ENCODE data around the gene WRAP53. TPM values are rescaled to one million over a fixed set of nuclear protein-coding genes. Genes with fewer than 3 reads are reported as not detected.
A peak's percentile ranks its signal among the peaks of the same experiment; 100 is the strongest.

WRAP53 gene
- total RNA-seq, 1 experiment from 2014 or later: 29.2 TPM

- no peak for DNase-seq (ENCODE audit: low read depth)
Measured at GRCh38 chr17:7740481-7741001, 52.3 kb downstream of the WRAP53 start.

GRCh38 chr17:7742729-7743128 lies 54.5 kb downstream of the WRAP53 start:
- no peak for DNase-seq (ENCODE audit: low read depth)

GRCh38 chr17:7744416-7744815 lies 56.1 kb downstream of the WRAP53 start:
- no peak for DNase-seq (ENCODE audit: low read depth)

- DNase-seq (ENCODE audit: low read depth): peak; percentile 91
Measured at GRCh38 chr17:7745748-7746470, 57.6 kb downstream of the WRAP53 start.

- no peak for DNase-seq (ENCODE audit: low read depth)
Measured at GRCh38 chr17:7747635-7748071, 59.4 kb downstream of the WRAP53 start.

- DNase-seq (ENCODE audit: low read depth): no peak
Measured at GRCh38 chr17:7748076-7748775, 59.9 kb downstream of the WRAP53 start.

- DNase-seq (ENCODE audit: low read depth): peak; percentile 90
Measured at GRCh38 chr17:7750321-7750821, 62.1 kb downstream of the WRAP53 start.

Other genes starting within 250 kb of the WRAP53 start
- 0.23 and 0.37 TPM in 2 replicates for gene FGF11, start 249.0 kb upstream of the WRAP53 start, total RNA-seq (2014; rRNA removed; shearing (Covaris generic))
- 6.0 and 7.9 TPM in 2 replicates for gene CHRNB1, start 243.4 kb upstream of the WRAP53 start, total RNA-seq (2014; rRNA removed; shearing (Covaris generic))
- 13.1 and 18.1 TPM in 2 replicates for gene ZBTB4, start 208.8 kb upstream of the WRAP53 start, total RNA-seq (2014; rRNA removed; shearing (Covaris generic))
- gene SLC35G6, start 207.0 kb upstream of the WRAP53 start, total RNA-seq (2014; rRNA removed; shearing (Covaris generic)): not detected in 2 replicates
- 43.4 and 44.6 TPM in 2 replicates for gene POLR2A, start 204.1 kb upstream of the WRAP53 start, total RNA-seq (2014; rRNA removed; shearing (Covaris generic))
- 3.2 and 5.6 TPM in 2 replicates for gene TNFSF12, start 139.4 kb upstream of the WRAP53 start, total RNA-seq (2014; rRNA removed; shearing (Covaris generic))
- gene TNFSF13, start 129.7 kb upstream of the WRAP53 start, total RNA-seq (2014; rRNA removed; shearing (Covaris generic)): 0.37 and 0.63 TPM in 2 replicates
- gene SENP3, start 126.6 kb upstream of the WRAP53 start, total RNA-seq (2014; rRNA removed; shearing (Covaris generic)): 138 and 141 TPM in 2 replicates
- gene CD68, start 108.8 kb upstream of the WRAP53 start, total RNA-seq (2014; rRNA removed; shearing (Covaris generic)): 55.2 and 75.8 TPM in 2 replicates
- gene MPDU1, start 104.6 kb upstream of the WRAP53 start, total RNA-seq (2014; rRNA removed; shearing (Covaris generic)): 148 and 177 TPM in 2 replicates
- gene SOX15, start 98.4 kb upstream of the WRAP53 start, total RNA-seq (2014; rRNA removed; shearing (Covaris generic)): 0.31 and 1.8 TPM in 2 replicates
- gene FXR2, start 73.6 kb upstream of the WRAP53 start, total RNA-seq (2014; rRNA removed; shearing (Covaris generic)): 54.4 and 60.7 TPM in 2 replicates
- 18.6 and 20.8 TPM in 2 replicates for gene SAT2, start 60.7 kb upstream of the WRAP53 start, total RNA-seq (2014; rRNA removed; shearing (Covaris generic))
- gene SHBG, start 58.3 kb upstream of the WRAP53 start, total RNA-seq (2014; rRNA removed; shearing (Covaris generic)): not detected in 2 replicates
- not detected in 2 replicates for gene ATP1B2, start 37.6 kb upstream of the WRAP53 start, total RNA-seq (2014; rRNA removed; shearing (Covaris generic))
- gene TP53, start 987 bp upstream of the WRAP53 start, total RNA-seq (2014; rRNA removed; shearing (Covaris generic)): 29.5 and 47.7 TPM in 2 replicates
- gene EFNB3, start 16.7 kb downstream of the WRAP53 start, total RNA-seq (2014; rRNA removed; shearing (Covaris generic)): 5.7 and 7.7 TPM in 2 replicates
- gene DNAH2, start 29.3 kb downstream of the WRAP53 start, total RNA-seq (2014; rRNA removed; shearing (Covaris generic)): not detected in 2 replicates
- 0.27 and 0.87 TPM in 2 replicates for gene KDM6B, start 145.7 kb downstream of the WRAP53 start, total RNA-seq (2014; rRNA removed; shearing (Covaris generic))
- 0.88 TPM in 1 of 2 replicates, not detected in the other for gene TMEM88, start 166.6 kb downstream of the WRAP53 start, total RNA-seq (2014; rRNA removed; shearing (Covaris generic))
- gene NAA38, start 169.1 kb downstream of the WRAP53 start, total RNA-seq (2014; rRNA removed; shearing (Covaris generic)): 98.2 and 168 TPM in 2 replicates
- 4.8 and 6.4 TPM in 2 replicates for gene CYB5D1, start 169.5 kb downstream of the WRAP53 start, total RNA-seq (2014; rRNA removed; shearing (Covaris generic))
- 82.5 and 84.7 TPM in 2 replicates for gene CHD3, start 200.3 kb downstream of the WRAP53 start, total RNA-seq (2014; rRNA removed; shearing (Covaris generic))
- gene RNF227, start 227.8 kb downstream of the WRAP53 start, total RNA-seq (2014; rRNA removed; shearing (Covaris generic)): 0.90 and 2.3 TPM in 2 replicates
- 1.8 and 3.5 TPM in 2 replicates for gene KCNAB3, start 241.4 kb downstream of the WRAP53 start, total RNA-seq (2014; rRNA removed; shearing (Covaris generic))
- 34.9 and 71.5 TPM in 2 replicates for gene TRAPPC1, start 243.5 kb downstream of the WRAP53 start, total RNA-seq (2014; rRNA removed; shearing (Covaris generic))
- gene CNTROB, start 243.7 kb downstream of the WRAP53 start, total RNA-seq (2014; rRNA removed; shearing (Covaris generic)): 18.8 and 28.7 TPM in 2 replicates

Data from HT1080 (cell line).